ENCODE results near the gene GRIN2B.

DNA sequence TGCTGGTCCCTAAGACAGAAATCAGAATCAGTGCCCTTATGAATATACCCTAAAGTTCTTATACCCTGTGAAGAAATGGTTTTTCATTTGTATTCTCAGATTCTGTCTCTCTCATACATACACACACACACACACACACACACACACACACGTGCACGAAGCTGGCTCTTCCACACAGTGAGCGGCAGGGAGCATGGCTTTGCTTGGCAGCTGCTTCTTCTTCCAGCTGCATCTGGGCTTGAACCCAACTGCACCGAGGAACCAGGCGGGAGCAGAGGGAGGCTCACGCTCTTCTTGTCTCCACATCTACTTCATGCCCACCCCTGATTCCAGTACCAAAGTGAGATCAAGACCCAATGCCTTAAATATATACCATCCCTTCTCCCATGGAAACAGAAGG, 19.4 kb downstream of the GRIN2B start:
- TF ChIP-seq, protein P1, sequence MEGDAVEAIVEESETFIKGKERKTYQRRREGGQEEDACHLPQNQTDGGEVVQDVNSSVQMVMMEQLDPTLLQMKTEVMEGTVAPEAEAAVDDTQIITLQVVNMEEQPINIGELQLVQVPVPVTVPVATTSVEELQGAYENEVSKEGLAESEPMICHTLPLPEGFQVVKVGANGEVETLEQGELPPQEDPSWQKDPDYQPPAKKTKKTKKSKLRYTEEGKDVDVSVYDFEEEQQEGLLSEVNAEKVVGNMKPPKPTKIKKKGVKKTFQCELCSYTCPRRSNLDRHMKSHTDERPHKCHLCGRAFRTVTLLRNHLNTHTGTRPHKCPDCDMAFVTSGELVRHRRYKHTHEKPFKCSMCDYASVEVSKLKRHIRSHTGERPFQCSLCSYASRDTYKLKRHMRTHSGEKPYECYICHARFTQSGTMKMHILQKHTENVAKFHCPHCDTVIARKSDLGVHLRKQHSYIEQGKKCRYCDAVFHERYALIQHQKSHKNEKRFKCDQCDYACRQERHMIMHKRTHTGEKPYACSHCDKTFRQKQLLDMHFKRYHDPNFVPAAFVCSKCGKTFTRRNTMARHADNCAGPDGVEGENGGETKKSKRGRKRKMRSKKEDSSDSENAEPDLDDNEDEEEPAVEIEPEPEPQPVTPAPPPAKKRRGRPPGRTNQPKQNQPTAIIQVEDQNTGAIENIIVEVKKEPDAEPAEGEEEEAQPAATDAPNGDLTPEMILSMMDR (conservative IDR thresholded peaks at IDR 0.05; ENCODE audit: low read length), result no peak
- no peak for TF ChIP-seq EZH2phosphoT487 (IDR thresholded peaks at IDR 0.05; ENCODE audit: borderline replicate concordance, low read depth, low read length)

Measured in OCI-LY7 (cell line).